Right lobe of liver (tissue), 6 donors: Measurements from ENCODE around the gene IQSEC1. TPM values are rescaled to one million over a fixed set of nuclear protein-coding genes. Genes with fewer than 3 reads are reported as not detected.
"Not testable (repeated sequence)": the region's sequence is repeated elsewhere in the genome, so short reads cannot be mapped to it uniquely, and the experiment has no call there.

Source experiments
- ATAC-seq, 4 donors: fragments of 200-7000 bp; cut with Tn5 transposase; one replicate each; pipeline ENCODE4 v1.9.1; 2020; ENCODE audit warnings: mild to moderate bottlenecking in 4 of 4, moderate library complexity in 4 of 4
- DNase-seq, 3 donors: peaks; one replicate each; pipeline ENCODE4 v3.0.0-alpha.2; 2020
- H3K27ac ChIP-seq, 3 donors: fragments of 200-600 bp; one replicate each; pipeline ENCODE4 v1.8.0; 2022
- H3K27me3 ChIP-seq, 2 donors: fragments of 200-600 bp; one replicate each; pipeline ENCODE4 v1.8.0; 2022
- H3K36me3 ChIP-seq, 4 donors: fragments of 200-600 bp; sonication (generic) in 1 of 4; one replicate each; pipeline versions ENCODE4 v1.5.1 to v1.8.0; 2017 to 2022; ENCODE audit warnings: control low read depth in 1 of 4
- H3K4me1 ChIP-seq, 4 donors: fragments of 200-600 bp; sonication (generic) in 1 of 4; one replicate each; pipeline versions ENCODE4 v1.5.1 to v1.8.0; 2017 to 2022; ENCODE audit warnings: control low read depth in 1 of 4
- H3K4me3 ChIP-seq, 3 donors: fragments of 200-600 bp; one replicate each; pipeline ENCODE4 v1.8.0; 2022
- H3K9me3 ChIP-seq, 4 donors: fragments of 200-600 bp; sonication (generic) in 1 of 4; one replicate each; pipeline versions ENCODE4 v1.5.1 to v1.8.0; 2017 to 2022; ENCODE audit warnings: control low read depth in 1 of 4
- CTCF ChIP-seq, 4 donors: fragments of 200-600 bp in 3 of 4; fragments of 450-650 bp in 1 of 4; IDR thresholded peaks; one replicate each; pipeline versions ENCODE4 v1.5.1 to v1.8.0; 2016 to 2022; ENCODE audit warnings: antibody characterized with exemption in 4 of 4, mild to moderate bottlenecking in 2 of 4
- POLR2A ChIP-seq: fragments of 450-650 bp; IDR thresholded peaks from one replicate; pipeline ENCODE4 v1.6.1; 2017; ENCODE audit warnings: antibody characterized with exemption, mild to moderate bottlenecking
- WGBS: methylation state at CpG from one replicate; pipeline ENCODE4 v1.1.6; 2018; ENCODE audit warnings: low coverage, low lambda C conversion rate; ENCODE audit not compliant: insufficient coverage; ENCODE audit errors: missing lambda C conversion rate; 5-methylcytosine and 5-hydroxymethylcytosine counted together
- intact Hi-C, 2 donors: fragments of 100-400 bp; cut with DNase I; formaldehyde crosslinking; loops; one replicate each; pipeline versions ENCODE4 v1.11.2 to v1.14.1; 2022
- total RNA-seq, 6 experiments: library from RNA; depleted of rRNA in 2 of 6; stranded (reverse); fragments of >200 nt in 2 of 6; fragmentation: NEBNext Ultra II Directional in 3 of 6; extraction: Animal tissue kit (Norgen Biotek cat#: 25700) in 3 of 6; gene quantifications; one replicate each; pipeline versions ENCODE4 v1.1.0 to v1.2.4, GENCODE V29; 2016 to 2023
- donor health status: DM: no; HTN: yes; CAD: no.
- donor health status: DM: no; HTN: no; CAD: no.
- donor health status: DM: no; HTN: no; CAD: no.
- donor health status: DM: no; HTN: yes; CAD: no.
- donor health status: DM: no; HTN: yes; CAD: no.

The IQSEC1 gene
- total RNA-seq, 6 experiments from 2014 or later = 32.1 to 61.3 (median 48.9) TPM

GRCh38 chr3:12879191-12879815 is 193.9 kb downstream of the IQSEC1 start:
- DNase-seq = no peak
- no peaks in the 10 kb centered on the region for H3K36me3 ChIP-seq
- H3K4me3 ChIP-seq = no peak overlapping the region
- ATAC-seq = peak; percentile 19 to 66 (median 34)
- H3K27ac ChIP-seq = no peak overlapping the region
- intact Hi-C loops = no loop called here
- no peaks in the 10 kb centered on the region for H3K9me3 ChIP-seq
- TF ChIP-seq CTCF (IDR thresholded peaks at IDR 0.05) (no peak), POLR2A (no peak)
- H3K4me1 ChIP-seq = peaks cover 0 to 3% (median 0%) of the 10 kb centered on the region in 4 donors
- WGBS = 38% methylated on average over 1 of the region's 5 CpGs
- H3K27me3 ChIP-seq = no peaks in the 10 kb centered on the region

- DNase-seq, H3K9me3 ChIP-seq, H3K27ac ChIP-seq, H3K4me3 ChIP-seq, ATAC-seq, H3K27me3 ChIP-seq, H3K4me1 ChIP-seq, H3K36me3 ChIP-seq, intact Hi-C loops: not testable (repeated sequence)
- 45% methylated on average over 2 of the region's 2 CpGs for WGBS
These were observed 194.5 kb downstream of the IQSEC1 start for GRCh38 chr3:12878758-12879157.

DNA sequence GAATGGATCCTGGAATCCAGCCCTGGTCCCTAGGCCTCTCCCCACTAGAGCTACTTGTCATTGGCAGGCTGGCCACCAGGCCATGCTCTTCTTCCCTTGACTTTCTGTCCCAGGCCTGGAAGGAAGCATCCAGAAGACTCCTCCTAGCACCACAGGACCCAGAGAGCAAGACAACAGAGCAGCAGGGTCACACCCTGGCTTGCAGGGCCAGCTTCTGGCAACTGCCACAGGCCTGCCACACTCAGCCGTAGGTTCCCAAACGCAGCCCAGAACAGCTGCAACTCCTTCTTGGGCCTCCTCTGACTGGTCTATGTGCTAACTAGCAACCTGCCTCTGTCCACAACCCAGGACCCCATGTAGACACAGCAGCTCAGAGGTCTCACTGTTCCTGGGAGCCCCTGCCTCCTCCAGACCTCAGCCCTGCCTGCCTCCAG is 195.1 kb downstream of the IQSEC1 start:
- Histone ChIP-seq H3K36me3 (no peaks in the 10 kb centered on the region), H3K27ac (no peak overlapping the region), H3K9me3 (no peaks in the 10 kb centered on the region), H3K4me3 (no peak overlapping the region), H3K27me3 (no peaks in the 10 kb centered on the region), H3K4me1 (peaks cover 0 to 3% (median 0%) of the 10 kb centered on the region in 4 donors)
- intact Hi-C loops = no loop called here
- TF ChIP-seq POLR2A (no peak), CTCF (IDR thresholded peaks at IDR 0.05) (no peak)
- no peak for DNase-seq
- ATAC-seq = no peak
- WGBS = no CpG with 5 or more reads among the region's 2 CpGs

GRCh38 chr3:12877040-12877439 is 196.2 kb downstream of the IQSEC1 start:
- H3K27me3 ChIP-seq = no peaks in the 10 kb centered on the region
- intact Hi-C loops = no loop called here
- WGBS = 93% methylated on average over 6 of the region's 7 CpGs
- no peak for TF ChIP-seq POLR2A
- TF ChIP-seq CTCF (IDR thresholded peaks at IDR 0.05) = no peak
- H3K36me3 ChIP-seq = no peaks in the 10 kb centered on the region
- DNase-seq (no peak), ATAC-seq (no peak)
- no peak overlapping the region for H3K27ac ChIP-seq
- H3K9me3 ChIP-seq = no peaks in the 10 kb centered on the region
- peaks cover 0 to 3% (median 0%) of the 10 kb centered on the region in 4 donors for H3K4me1 ChIP-seq
- H3K4me3 ChIP-seq = no peak overlapping the region

DNA sequence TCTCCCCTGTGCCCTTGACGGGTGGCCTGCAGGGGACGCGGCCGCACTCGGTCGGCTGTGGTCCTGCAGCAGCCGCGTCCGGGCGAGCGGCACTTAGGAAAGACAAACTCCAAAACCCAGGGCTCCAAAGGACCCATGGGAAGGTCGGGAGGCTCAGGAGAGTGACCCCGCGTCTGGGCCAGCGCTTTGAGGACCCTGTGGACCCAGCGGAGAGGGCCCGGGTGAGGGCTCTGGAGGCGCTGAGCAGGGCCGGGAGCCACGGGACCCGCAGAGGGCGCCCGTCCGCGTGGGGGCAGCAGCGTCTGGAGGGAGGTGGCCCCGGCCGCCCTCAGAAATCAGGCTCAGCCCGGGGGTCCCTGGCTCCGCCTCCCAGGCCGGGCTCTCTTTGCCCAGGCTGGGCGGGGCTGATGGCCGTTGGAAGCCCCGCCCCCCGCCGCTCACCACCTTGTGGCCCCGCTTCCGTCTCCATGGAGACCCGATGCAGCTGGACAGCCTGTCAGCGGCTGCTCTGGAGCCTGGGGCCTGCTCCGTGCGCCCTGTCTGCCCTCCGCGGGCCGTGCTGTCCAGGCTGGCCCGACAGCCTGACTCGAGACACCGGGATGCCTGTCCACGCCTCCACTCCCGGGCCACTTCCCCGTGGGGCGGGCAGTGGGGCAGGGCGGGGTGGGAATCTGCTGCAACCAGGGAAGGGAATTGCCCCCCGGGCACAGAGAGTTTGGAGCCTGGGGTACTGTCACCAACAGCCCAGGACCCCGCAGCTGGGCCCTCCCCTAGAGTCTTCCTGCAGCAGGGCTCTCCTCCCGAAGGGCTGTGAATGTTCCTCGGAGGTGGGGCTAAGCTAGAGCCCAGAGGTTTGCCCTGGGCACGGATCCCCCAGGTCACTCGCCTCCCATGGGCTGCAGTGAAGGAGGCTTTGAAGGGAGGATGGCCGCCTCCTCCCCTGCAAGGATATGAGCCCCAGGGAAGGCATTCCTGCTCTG is 197.1 kb downstream of the IQSEC1 start:
- no peaks in the 10 kb centered on the region for H3K27me3 ChIP-seq
- no peaks in the 10 kb centered on the region for H3K36me3 ChIP-seq
- peak; percentile 20 to 66 (median 36) for ATAC-seq
- DNase-seq = no peak
- peak in 3 of 4 donors; percentile 18 to 33 (median 22) for TF ChIP-seq CTCF (IDR thresholded peaks at IDR 0.05)
- no peak for TF ChIP-seq POLR2A
- H3K4me1 ChIP-seq = peaks cover 0 to 6% (median 2%) of the 10 kb centered on the region in 4 donors
- intact Hi-C loops = no loop called here
- H3K9me3 ChIP-seq = no peaks in the 10 kb centered on the region
- no peak overlapping the region for H3K4me3 ChIP-seq
- WGBS = 19% methylated on average over 14 of the region's 60 CpGs
- H3K27ac ChIP-seq = no peak overlapping the region
